Measurements from ENCODE around the gene COL27A1. TPM values are rescaled to one million over a fixed set of nuclear protein-coding genes. Genes with fewer than 3 reads are reported as not detected.
"Not testable (repeated sequence)": the region's sequence is repeated elsewhere in the genome, so short reads cannot be mapped to it uniquely, and the experiment has no call there.

The COL27A1 gene
- total RNA-seq, 1 donor from 2014 or later, result 9.3 TPM

DNA sequence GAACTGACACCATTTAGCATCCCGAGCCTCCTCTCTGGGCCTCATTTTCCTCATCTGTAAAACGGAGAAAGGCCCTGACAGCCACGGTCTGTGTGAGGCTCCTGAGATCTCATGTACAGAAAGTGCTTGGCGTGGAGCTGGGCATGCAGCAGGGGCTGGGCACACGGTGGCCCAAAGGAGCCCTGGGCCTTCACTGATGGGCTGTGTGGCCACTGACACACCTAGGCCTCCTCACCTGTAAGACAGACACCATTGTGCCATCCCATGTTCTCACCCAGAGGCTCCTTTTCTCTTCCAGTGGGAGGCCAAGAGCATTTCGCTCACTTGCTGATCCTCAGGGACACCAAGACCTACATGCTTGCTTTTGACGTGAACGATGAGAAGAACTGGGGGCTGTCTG is 169.2 kb downstream of the COL27A1 start:
- intact Hi-C loops (cut with DNase I), result no loop called here
- H3K27ac ChIP-seq, result no peak overlapping the region
- DNase-seq (ENCODE audit: low spot score in 2 of 2), result no peak
- H3K27me3 ChIP-seq, result no peaks in the 10 kb centered on the region
- TF ChIP-seq, protein P1, sequence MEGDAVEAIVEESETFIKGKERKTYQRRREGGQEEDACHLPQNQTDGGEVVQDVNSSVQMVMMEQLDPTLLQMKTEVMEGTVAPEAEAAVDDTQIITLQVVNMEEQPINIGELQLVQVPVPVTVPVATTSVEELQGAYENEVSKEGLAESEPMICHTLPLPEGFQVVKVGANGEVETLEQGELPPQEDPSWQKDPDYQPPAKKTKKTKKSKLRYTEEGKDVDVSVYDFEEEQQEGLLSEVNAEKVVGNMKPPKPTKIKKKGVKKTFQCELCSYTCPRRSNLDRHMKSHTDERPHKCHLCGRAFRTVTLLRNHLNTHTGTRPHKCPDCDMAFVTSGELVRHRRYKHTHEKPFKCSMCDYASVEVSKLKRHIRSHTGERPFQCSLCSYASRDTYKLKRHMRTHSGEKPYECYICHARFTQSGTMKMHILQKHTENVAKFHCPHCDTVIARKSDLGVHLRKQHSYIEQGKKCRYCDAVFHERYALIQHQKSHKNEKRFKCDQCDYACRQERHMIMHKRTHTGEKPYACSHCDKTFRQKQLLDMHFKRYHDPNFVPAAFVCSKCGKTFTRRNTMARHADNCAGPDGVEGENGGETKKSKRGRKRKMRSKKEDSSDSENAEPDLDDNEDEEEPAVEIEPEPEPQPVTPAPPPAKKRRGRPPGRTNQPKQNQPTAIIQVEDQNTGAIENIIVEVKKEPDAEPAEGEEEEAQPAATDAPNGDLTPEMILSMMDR (IDR thresholded peaks at IDR 0.05), result no peak
- H3K36me3 ChIP-seq, result no peaks in the 10 kb centered on the region
- no peak overlapping the region for H3K4me3 ChIP-seq
- H3K9me3 ChIP-seq, result no peaks in the 10 kb centered on the region
- no peaks in the 10 kb centered on the region for H3K4me1 ChIP-seq

DNA sequence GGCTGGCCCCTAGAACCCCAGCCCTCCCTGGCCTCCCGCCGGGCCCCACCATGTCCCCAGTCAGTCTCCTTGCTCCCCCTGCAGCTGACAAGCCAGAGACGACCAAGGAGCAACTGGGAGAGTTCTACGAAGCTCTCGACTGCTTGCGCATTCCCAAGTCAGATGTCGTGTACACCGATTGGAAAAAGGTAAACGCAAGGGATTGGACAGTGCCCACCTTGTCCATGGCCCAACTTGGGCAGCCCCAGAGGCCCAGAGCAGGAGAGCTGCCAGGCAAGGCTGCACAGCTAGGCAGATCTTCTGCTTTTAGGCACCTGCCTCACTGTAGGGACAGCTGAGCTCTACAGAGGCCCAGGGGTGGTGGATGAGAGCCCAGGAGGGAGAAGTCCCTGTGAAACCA is 169.6 kb downstream of the COL27A1 start:
- H3K36me3 ChIP-seq; H3K27ac ChIP-seq; intact Hi-C loops (cut with DNase I); H3K9me3 ChIP-seq; H3K4me1 ChIP-seq; DNase-seq (ENCODE audit: low spot score in 2 of 2); H3K27me3 ChIP-seq; H3K4me3 ChIP-seq: not testable (repeated sequence)

DNA sequence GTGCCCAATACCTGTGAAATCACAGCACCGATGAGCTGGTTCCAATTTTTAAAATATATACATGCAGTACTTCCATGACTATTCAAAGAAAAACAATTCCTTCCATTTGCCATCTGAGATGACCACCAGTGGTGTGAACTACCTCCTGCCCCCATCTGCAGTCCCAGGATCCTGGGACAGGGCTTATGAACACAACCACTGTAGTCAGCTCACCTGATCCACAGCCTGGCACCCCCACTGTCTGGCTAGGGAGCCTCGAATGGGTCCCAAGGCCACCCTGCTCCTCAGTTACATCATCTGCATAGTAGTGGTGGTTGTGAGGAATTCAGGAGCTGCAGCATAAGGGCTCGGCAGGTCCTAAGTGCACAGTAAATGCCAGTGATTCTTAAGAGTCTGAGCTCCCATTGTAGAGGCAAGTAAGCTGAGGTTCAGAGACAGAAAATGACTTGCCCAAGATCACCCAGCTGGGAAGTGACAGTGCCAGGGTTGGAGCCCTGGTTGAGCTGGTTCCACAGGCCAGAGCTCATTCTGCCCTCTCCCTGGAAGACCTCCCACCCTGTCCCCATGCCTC is 170.4 kb downstream of the COL27A1 start:
- DNase-seq (ENCODE audit: low spot score in 2 of 2); H3K9me3 ChIP-seq; H3K4me3 ChIP-seq; H3K27ac ChIP-seq; intact Hi-C loops (cut with DNase I); H3K36me3 ChIP-seq; H3K27me3 ChIP-seq; H3K4me1 ChIP-seq: not testable (repeated sequence)

DNA sequence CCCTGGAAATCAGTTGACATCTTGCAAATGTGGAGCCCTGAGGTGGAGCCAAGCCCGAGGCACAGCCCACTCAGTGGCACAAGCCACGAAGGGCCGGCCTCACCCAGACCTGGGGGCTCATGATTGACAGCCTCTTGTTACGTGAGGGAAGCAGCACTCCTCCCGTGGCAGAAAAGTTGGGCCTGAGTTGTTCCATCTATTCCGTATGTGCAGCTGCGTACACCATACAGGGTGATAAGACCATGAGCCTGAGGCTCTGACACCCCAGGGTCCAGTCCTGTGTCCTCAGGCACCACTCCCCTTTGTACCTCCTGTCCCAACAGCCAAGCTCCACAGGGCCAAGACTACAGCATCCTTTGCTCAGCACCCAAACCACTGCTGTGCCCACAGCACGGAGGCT is 172.4 kb downstream of the COL27A1 start:
- intact Hi-C loops (cut with DNase I), result no loop called here
- TF ChIP-seq, protein P1 (IDR thresholded peaks at IDR 0.05), result no peak

DNA sequence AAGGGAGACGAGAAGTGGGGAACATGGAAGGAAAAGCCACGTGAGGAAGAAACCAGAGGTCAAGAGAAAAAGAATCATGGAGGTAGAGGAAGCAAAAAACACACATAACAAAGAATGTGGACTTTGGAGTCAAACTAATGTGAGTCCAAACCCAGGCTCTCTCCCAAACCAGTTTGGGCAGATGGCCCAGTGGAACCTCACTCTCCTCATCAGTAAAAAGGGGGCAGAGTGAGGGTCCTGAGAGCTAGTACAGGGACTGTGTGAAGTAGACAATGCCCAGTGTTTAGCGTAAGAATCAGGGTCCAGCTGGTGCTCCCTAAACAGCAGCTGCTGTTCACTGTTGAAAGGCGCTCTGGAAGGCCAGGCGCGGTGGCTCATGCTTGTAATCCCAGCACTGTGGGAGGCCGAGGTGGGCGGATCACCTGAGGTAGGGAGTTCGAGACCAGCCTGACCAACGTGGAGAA is 173.1 kb downstream of the COL27A1 start:
- H3K9me3 ChIP-seq; H3K4me3 ChIP-seq; H3K27ac ChIP-seq; intact Hi-C loops (cut with DNase I); DNase-seq (ENCODE audit: low spot score in 2 of 2); H3K27me3 ChIP-seq; H3K4me1 ChIP-seq; H3K36me3 ChIP-seq: not testable (repeated sequence)

More for the DNA sequence above, 172.4 kb downstream of the COL27A1 start:
- DNase-seq (ENCODE audit: low spot score in 2 of 2), result no peak
- no peaks in the 10 kb centered on the region for H3K36me3 ChIP-seq
- no peaks in the 10 kb centered on the region for H3K4me1 ChIP-seq
- H3K4me3 ChIP-seq, result no peak overlapping the region
- no peak overlapping the region for H3K27ac ChIP-seq
- H3K9me3 ChIP-seq, result no peaks in the 10 kb centered on the region
- no peaks in the 10 kb centered on the region for H3K27me3 ChIP-seq

DNA sequence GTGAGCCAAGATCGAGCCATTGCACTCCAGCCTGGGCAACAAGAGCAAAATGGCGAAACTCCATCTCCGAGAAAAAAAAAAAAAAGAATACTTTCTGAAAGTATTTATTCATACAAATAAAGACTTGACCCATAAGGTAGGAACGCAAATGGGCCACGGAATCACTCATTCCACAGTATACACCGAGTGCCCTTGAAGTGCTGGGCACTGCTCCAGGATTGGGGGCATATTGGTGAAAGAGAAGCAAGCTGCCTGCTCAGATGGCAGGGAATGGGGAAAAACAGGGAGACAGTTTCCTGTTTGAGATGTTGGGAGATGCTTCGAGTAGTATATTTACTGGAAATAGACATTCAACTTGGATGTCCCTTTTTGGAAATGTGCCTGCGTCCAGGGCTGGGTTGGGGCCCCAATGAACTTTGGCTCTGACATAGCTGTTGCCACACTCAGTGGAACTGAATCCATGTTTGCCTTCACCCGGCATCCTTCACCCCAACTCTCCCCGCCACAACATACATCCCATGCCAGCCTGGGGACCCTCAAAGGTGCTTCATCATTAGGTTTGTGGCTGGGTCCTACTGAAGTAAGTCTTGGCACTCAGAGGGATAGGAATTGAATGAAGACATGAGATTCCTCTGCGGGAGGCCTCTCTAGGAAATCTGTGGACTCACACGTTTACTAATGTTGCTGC is 173.7 kb downstream of the COL27A1 start:
- intact Hi-C loops (cut with DNase I); H3K9me3 ChIP-seq; H3K4me3 ChIP-seq; DNase-seq (ENCODE audit: low spot score in 2 of 2); H3K27me3 ChIP-seq; H3K36me3 ChIP-seq; H3K4me1 ChIP-seq; H3K27ac ChIP-seq: not testable (repeated sequence)

DNA sequence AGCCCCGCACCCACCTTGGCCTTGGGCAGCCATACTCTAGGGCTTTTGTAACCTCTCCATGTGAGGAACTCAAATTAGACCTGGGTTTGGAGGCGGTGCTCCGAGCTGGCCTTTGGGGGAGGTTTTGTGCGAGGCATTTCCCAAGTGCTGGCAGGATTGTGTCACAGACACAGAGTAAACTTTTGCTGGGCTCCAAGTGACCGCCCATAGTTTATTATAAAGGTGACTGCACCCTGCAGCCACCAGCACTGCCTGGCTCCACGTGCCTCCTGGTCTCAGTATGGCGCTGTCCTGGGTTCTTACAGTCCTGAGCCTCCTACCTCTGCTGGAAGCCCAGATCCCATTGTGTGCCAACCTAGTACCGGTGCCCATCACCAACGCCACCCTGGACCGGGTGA is 174.3 kb downstream of the COL27A1 start, which contains the start of gene ORM2:
Gene ORM2 (plus strand): TSS at position 245 of the 398 bp plus-strand sequence. CDS start 36 bp downstream, at position 281.
- H3K27ac ChIP-seq; H3K36me3 ChIP-seq; H3K4me3 ChIP-seq; DNase-seq (ENCODE audit: low spot score in 2 of 2); H3K27me3 ChIP-seq; intact Hi-C loops (cut with DNase I); H3K9me3 ChIP-seq; H3K4me1 ChIP-seq: not testable (repeated sequence)

DNA sequence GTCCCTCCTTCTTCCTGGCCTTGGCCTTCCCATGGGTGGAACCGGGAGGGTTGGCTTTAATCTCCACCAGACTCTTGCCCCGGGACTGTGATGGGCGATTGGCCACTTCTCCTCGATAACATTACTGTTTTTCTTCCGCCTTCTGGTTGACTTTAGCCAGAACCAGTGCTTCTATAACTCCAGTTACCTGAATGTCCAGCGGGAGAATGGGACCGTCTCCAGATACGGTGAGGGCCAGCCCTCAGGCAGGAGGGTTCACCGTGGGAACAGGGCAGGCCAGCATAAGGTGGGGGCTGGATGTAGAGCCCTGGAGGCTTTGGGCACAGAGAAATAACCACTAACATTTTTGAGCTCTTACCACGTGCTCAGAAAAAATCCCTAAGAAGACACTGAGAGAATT is 175.3 kb downstream of the COL27A1 start:
- intact Hi-C loops (cut with DNase I), result no loop called here
- Histone ChIP-seq H3K4me3 (no peak overlapping the region), H3K27me3 (no peaks in the 10 kb centered on the region), H3K9me3 (no peaks in the 10 kb centered on the region), H3K27ac (no peak overlapping the region), H3K36me3 (peaks cover 5 to 9% of the 10 kb centered on the region in 2 donors), H3K4me1 (no peaks in the 10 kb centered on the region)
- DNase-seq (ENCODE audit: low spot score in 2 of 2), result no peak
- TF ChIP-seq, protein P1 (IDR thresholded peaks at IDR 0.05), result no peak

DNA sequence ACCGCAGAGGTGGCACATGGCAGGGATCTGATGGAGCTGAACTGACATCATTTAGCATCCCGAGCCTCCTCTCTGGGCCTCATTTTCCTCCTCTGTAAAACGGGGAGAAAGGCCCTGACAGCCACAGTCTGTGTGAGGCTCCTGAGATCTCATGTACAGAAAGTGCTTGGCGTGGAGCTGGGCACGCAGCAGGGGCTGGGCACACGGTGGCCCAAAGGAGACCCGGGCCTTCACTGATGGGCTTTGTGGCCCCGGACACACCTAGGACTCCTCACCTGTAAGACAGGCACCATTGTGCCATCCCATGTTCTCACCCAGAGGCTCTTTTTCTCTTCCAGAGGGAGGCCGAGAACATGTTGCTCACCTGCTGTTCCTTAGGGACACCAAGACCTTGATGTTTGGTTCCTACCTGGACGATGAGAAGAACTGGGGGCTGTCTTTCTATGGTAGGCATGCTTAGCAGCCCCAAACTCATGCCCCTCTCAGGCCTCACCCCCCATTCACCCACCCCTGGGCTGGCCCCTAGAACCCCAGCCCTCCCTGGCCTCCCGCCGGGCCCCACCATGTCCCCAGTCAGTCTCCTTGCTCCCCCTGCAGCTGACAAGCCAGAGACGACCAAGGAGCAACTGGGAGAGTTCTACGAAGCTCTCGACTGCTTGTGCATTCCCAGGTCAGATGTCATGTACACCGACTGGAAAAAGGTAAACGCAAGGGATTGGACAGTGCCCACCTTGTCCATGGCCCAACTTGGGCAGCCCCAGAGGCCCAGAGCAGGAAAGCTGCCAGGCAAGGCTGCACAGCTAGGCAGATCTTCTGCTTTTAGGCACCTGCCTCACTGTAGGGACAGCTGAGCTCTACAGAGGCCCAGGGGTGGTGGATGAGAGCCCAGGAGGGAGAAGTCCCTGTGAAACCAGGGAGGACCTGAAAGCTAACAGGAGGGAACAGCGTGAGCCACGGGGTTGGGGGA is 176.2 kb downstream of the COL27A1 start:
- H3K27ac ChIP-seq; DNase-seq (ENCODE audit: low spot score in 2 of 2); H3K27me3 ChIP-seq; intact Hi-C loops (cut with DNase I); H3K4me1 ChIP-seq; H3K9me3 ChIP-seq; H3K4me3 ChIP-seq: not testable (repeated sequence)
- peaks cover 11 to 16% of the 10 kb centered on the region in 2 donors for H3K36me3 ChIP-seq

DNA sequence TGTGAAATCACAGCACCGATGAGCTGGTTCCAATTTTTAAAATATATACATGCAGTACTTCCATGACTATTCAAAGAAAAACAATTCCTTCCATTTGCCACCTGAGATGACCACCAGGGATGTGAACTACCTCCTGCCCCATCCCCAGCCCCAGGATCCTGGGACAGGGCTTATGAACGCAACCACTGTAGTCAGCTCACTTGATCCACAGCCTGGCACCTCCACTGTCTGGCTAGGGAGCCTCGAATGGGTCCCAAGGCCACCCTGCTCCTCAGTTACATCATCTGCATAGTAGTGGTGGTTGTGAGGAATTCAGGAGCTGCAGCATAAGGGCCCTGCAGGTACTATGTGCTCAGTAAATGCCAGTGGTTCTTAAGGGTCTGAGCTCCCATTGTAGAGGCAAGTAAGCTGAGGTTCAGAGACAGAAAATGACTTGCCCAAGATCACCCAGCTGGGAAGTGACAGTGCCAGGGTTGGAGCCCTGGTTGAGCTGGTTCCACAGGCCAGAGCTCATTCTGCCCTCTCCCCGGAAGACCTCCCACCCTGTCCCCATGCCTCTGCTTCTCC is 177.2 kb downstream of the COL27A1 start:
- H3K36me3 ChIP-seq, result peaks cover 20 to 27% of the 10 kb centered on the region in 2 donors
- H3K27ac ChIP-seq; H3K27me3 ChIP-seq; DNase-seq (ENCODE audit: low spot score in 2 of 2); H3K4me1 ChIP-seq; intact Hi-C loops (cut with DNase I); H3K9me3 ChIP-seq; H3K4me3 ChIP-seq: not testable (repeated sequence)
